Activated CD8-positive, alpha-beta memory T cell treated with anti-CD3 and anti-CD28 coated beads, Interleukin-2, amount 50 U/mL, for 1 hour (primary cell): Measurements from ENCODE around the gene ABHD8.
A peak's percentile ranks its signal among the peaks of the same experiment; 100 is the strongest.

Source experiments
- DNase-seq: peaks from one replicate; pipeline ENCODE4 v3.0.0-alpha.2; 2020; ENCODE audit errors: extremely low read depth

The ABHD8 gene

DNA sequence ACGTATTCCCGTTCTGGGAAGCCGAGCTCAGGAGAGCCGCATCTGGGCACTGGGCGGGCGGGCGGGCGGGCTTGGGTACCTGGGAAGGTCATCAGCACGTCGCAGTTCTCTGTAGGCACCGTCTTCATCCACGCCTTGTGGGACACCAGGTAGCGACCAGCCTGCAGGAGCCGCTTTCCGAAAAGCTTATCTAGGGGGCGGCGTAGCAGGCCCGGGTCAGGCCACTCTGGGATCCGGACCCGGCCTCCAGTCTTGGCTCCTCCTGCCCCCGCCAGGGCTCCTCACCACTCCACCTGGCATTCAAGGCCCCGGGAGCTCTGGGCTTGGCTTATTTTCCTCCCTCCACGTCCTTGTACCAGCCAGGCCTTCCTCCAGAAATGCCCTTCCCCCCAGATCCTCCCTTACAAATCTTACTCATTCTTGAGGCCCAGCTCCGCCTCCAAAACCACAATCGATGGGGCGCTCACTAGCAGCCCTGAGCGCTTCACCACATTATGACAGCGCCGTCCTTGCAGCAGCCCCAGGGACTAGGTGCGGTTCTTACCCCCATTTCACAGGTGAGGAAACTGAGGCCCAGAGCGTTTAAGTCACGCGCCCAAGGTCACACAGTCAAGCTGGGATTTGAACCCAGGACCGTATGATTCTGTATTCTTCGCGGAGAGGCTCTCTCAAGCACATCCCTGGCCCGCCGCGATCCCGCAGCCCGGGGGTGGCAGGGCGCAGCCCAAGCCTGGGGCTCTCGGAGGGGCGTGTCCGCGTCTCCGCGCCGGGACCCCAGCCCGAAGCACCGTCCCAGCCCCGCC lies 30.6 kb upstream of the ABHD8 start:
- peak; percentile 47 for DNase-seq

DNA sequence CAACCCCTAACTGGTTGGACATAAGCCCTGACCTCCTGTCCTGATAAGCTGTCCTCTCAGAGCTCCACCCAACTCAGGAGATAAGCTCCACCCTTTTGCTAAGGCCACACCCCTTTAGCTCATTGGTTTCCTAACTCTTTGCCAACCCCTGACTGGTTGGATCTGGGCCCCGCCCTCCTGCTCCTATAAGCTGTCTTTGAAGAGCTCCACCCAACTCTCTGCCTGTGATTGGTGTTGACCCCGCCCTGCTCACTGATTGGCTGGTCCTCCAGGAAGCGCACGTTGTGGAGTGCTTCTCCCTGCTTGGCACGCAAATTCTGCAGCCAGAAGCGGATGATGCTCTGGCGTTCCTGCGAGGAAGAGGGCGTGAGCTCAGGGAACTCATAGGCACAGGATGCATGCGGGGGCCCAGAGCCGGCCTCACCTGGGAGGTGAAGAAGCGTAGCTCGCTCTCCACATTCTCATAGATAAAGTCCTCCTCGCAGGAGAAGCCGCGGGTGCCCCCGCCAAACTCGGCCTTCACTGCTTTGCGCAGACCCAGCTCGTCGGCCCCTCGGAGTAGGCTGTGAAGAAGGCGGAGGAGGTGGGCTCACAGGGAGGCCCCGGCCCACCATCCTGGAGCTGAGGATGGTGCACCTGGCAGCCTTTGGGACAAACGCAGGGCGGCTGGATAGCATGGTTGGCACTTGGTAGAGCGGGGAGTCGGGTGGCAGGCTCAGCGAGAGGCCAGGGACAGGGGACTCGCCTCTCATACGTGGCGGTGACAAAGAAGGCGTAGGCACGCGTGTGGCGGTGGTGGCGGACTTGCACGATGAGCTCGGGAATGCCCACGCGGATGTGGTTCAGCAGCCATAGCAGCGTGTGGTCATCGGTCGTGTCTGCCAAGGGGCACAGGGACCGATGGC lies 29.7 kb upstream of the ABHD8 start:
- DNase-seq, result no peak

DNA sequence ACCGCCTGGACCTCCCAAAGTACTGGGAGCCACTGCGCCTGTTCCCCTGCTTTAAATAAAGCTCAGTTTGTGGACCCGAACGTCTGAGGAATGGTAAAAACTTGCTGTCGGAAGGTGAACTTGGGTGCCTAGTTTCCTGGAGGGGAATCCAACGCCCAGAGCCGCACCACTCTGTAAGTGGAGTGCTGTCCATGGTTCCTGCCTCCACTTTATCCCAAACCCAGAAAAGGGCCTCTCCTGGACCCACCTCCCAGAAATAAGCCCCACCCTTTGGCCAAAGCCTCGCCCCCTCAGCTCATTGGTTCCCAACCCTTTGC lies 29.1 kb upstream of the ABHD8 start:
- DNase-seq, result no peak

DNA sequence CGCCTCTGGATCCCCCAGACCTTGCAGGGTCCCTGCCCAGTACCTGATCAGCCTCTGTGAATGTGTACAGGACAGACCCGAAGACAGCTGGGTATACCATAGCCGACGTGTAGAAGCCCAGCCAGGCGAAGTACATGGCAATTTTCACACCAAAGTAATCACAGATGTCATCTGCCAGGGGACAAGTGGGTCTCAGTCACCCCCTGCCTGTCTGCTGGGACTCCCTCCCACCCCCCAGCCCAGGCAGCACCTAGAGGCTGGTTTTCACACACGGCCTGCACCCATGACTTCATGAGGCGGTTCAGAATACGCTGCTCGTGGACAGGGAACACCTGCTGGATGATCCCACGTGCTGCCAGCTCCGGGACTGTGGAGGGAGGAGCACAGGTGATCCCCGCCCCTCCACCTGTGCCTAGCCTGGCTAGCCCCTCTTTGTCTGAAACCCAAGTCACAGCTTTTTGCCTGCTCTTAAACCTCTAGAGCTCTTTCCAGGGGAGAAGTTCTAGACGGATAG lies 27.9 kb upstream of the ABHD8 start:
- no peak for DNase-seq

DNA sequence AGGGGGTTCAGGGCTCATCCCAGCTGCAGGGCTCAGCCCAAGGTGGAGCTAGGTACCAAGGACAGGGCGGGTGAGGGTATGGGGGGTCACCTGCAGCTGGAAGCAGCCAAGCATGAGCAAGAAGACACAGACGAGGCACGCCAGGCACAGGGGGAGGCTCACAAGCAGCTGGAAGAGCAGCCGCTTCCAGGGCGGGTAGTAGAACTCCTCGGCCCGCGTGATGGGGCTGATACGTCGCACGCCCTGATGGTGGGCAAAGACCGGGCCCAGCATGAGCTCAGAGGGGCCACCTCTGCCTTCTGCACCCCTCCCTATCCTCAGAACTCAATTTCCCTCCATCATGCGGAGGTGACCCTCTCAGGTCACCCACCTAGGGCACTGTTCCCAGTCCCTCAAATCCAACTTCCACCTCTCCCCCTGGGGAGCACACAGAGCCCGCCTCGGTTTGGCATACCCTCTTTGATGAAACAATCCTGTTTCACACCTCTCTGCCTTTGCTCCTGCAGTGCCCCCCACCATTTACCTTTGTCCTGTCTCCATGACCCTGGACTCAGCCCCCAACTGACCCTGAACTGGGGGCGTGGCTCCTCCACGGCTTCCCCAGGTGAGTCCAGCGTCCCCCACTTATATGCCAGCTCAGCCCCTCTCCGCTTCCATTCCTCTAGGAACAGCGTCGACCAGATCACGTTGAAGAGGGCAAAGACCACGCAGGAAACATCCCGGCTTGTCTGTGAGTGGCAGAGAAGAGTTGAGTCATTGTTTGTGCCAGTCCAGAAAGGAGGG lies 27.2 kb upstream of the ABHD8 start:
- DNase-seq, result no peak

DNA sequence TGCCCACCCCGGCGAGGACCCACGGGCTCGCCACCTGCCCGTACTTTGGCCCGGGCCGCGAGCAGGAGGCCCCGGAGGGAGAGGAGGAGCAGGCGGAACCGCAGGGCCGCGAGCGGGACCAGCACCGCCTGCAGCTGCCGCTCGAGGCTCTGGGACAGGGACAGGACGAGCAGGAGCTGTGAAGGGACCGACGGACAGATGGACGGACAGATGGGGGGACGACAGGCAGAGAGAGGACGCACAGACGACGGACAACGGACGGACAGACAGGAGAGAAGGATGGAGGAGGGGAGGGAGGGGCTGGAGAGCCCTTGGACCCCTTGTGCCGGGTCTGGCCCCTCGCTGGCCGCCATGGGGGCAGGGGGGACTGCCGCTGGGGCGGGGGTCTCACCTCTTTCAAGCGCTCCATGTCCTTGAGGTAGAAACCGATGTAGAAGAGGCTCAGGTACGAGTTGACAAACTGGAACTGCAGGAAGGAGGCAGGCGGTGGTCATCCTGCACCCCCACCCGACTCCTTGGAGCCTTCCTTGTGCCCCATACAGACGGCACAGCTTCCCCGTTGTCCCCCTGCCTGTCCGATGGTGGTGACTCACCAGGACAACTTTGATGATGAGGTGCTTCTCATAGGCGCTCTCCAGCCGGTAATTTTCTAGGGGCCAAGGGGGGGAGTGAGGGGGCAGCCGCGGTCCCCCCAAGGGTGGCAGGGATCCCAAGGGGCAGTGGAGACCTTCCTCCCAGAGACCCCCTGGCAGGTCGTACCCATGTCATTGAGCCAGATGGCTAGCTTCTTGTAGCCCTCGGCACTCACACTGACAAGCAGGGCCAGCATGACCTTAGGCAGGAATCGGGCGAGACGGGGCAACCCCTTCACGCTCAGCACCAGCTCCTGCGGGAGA lies 26.4 kb upstream of the ABHD8 start:
- no peak for DNase-seq

DNA sequence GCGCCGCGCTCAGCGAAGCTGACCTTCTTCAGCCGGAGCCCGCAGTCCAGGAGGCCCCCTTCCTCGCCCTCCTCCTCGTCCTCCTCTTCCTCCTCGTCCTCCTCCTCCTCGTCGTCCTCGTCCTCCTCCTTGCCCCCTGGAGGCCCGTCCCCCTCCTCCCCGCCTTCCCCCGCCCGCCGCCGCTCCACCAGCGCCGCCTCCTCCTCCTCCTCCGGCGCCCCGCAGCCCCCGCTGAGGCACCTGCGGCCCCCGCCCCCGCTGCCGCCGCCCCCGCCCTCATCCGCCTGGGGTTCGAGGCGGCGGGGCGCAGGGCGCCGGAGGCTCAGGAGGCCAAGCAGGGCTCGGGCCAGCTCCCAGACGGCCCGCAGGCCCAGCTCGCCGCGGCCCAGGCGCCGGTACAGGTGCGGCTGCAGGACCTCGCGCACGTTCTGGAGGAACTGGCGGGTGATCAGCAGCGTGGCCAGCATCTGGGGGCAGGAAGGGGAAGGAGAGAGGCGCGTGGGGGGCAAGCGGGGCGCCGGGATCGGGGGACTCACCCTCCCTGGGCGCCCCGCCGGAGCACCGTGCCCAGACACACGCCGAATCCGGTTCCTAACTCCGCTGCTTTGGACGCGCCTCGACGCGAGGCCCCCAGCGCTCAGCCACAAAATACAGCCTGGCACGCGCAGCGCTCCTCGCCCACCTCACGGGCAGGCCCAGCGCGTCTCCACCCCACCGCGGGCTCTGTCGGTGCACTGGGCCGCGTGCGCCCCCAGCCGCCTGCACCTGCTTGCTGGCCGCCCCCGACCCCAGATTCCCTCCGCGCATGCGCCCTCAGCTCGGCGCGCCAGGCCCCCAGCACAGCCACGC lies 25.5 kb upstream of the ABHD8 start:
- DNase-seq, result no peak

DNA sequence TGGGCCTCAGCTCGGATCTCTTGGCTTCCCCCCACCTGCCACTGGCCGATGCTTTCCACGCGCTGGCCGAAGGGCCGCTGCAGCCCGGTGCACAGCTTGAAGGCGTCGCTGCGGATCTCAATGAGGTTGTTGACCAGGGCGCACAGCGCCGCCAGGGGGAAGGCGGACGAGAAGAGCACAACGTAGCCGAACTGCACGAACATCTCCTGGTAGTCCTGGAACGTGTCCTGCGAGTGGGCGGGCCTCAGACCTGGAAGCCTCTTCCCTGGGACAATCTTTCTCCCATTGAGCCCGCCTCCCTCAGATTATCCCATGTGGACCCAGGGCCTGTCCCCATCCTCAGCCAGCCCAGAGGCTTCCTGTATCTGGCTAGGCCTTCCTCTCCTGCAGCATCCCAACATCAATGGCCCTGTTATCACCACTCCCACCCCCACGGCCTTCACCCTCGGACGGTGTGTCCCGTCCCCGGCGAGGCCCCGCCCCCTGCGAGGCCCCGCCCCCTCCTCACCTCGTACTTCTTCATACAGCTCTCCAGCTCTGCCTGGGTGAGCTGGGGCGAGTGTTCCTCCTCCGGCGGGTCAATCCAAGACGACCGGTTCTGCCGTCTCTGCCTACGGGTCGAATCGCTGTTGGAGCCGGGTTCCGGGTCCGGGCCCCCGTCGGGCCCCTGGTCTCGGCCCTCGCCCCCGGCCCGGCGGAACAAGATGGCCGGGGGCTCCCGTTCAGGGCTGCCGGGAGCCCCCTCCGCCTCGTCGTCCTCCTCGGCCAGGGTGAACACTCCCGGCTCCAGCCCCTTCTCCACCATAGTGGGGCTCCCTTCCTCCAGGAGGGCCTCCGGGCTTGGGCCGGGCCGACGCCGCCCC lies 24.7 kb upstream of the ABHD8 start:
- no peak for DNase-seq

DNA sequence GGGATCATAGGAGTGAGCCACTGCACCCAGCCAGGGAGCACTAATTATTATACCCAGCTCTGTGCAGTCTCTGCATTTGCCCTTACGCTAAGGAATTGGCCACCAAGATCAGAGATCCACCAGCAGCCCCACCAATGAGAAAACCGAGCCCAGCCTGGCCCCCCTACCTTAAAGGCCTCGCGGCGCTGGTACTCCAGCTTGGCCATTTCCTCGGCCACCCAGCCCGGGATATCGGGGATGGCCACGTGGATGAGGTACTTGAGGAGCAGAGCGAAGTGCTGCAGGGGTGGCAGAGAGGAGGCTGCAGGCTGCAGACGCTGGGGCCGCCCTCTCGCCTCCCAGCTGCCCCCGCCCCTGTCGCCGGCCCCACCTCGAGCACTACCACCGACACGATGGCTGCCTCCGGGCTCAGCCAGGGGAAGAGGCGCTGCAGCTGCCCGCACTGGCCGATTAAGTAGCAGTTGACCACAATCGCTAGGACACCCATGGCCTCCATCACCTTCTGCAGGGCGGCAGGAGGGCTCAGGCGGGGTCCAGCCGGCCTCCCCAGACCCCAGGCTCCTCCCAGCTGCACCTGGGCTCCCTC lies 23.9 kb upstream of the ABHD8 start:
- DNase-seq, result no peak

DNA sequence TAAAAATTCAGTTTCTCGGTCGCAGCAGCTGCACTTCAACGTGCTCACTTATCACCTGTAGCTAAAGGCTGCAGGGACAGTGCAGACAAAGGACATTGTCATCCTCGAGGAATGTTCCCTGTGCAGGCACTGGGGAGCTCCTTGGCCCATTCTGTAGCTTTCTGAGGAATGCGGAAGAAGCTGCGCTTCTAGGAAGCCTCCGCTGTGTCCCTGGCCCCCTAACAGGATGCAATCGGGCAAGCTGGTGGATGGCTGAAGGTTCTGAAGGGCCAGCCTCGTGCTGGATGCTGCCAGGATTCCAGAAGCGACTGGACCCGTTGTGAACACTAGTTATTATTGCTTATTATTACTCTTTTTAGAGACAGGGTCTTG lies 23.4 kb upstream of the ABHD8 start:
- DNase-seq, result no peak

DNA sequence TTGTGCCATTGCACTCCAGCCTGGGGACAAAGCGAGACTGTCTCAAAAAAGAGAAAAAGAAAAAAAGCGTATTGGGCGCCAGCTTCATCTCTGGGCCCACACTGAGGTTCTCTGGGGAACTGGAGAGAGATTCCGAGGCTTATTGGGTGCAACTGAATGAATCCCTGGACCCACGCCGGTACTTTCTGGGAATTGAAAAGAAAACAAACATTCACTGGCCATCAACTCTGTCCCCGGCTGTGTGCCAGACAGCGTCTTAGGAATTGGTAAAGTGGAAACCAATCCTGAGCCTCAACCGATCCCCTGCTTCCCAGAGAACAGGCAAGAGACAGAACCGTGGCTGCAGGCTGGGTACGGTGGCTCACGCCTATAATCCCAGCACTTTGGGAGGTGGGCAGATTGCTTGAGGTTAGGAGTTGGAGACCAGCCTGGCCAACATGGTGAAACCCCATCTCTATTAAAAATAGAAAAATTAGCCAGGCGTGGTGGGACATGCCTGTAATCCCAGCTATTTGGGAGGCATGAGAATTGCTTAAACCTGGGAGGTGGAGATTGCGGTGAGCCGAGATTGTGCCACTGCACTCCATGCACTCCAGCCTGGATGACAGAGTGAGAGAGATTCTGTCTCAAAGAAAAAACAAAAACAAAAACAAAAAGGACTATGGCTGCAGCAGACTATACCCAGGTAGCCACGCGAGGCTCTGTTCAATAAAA lies 22.8 kb upstream of the ABHD8 start:
- DNase-seq, result no peak

DNA sequence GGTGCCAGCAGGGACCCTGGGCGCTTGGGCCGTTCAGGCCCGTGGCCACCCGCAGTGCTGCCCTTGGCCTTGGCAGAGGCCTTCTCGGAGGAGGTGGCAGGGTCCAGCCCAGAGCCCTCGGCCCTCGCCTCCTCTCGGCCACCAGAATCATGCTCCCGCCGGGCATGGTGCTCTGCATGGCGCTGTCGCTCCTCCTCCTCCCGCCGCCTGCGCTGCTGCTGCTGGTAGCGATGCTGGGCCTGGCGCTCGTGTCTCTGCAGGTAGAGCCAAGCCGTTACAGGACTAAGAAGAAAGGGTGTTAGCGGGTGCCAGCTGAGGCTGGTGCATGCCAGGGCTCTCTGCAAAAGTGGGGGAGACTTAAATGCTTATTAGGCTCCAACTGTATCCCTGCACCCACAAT lies 21.9 kb upstream of the ABHD8 start:
- DNase-seq, result no peak

DNA sequence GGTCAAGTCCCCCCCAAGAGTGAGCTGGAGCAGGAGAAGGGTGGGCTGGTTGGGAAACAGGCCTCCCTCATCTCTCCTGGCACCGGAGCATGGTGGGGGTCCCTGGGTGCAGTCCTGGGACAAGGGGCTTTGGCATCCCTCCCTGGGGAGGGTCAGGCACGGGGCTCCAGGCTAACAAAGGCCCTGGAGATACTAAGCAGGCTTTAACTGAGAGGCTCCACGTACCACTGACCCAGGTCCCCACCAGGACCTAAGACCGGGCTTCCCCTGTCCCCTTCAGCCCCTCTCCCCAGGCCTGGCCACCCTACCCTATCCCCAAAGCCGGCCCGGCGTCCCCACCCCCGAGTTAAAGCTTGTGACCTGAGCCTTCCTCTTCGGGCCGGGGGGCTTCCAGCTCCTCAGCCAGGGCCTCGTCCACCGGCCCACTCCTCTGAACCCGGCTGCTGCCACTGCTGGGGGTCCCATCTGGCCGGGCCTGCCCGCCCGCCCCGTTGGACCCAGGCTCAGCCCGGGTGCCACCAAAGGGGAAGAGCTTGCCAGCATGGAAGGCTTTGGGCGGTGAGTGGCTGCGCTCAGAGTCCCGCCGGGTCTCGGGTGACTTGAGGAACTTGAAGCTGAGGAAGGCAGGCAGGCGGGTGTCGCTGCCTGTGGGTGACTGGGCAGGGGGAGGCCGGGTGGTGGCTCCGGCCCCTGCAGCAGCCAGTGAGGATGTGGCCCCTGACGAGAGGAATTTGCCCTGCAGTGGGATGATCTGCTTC lies 21.3 kb upstream of the ABHD8 start:
- DNase-seq, result no peak

DNA sequence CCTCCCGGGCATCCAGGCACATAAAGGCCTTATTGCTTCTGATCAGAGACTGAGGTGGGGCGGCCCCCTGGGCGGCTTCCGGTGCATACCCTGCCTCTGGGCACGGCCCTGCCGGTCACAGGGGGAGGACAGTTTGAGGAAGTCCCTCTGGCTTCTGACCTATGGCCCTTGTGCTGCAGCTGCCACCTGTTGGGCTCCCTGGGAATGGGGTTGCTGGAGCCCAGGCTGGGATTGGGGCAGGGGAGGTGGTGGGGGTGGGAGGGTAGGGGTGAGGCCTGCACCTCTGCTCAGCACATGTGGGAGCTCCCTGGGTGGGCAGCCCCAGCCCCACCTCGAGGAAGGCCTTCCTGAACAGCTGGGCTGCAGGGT lies 20.7 kb upstream of the ABHD8 start:
- no peak for DNase-seq

DNA sequence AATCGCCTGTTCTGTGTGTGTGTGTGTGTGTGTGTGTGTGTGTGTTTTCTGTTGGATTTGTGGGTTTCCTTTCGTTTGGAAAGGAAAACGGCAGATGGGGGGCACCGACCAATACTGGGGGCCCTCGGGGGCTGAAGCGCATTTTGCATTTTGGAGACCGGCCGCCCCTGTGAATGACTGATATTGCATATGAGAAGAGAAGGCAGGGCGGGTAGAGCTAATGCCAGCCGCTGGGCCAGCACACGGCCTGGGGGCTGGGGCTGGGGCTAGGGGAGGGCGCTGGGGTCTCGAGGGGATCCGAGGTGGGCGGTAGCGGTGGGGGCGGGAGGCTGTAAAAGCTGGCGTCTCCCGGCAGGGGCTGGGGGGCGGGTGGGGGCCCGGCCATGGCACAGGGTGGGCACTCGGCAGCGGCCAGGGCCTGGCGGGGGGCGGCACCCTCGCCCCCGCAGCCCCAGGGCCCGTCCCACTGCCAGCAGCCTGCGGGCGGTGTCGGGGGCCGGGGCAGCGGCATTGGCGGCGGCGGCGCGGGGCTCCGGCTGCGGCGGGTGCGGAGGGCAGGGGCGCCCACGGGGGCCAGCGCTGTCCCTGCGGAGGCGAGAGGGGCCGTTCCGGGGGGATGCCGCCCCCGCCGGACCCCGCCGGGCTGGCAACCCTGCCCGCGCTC lies 20.2 kb upstream of the ABHD8 start:
- no peak for DNase-seq

DNA sequence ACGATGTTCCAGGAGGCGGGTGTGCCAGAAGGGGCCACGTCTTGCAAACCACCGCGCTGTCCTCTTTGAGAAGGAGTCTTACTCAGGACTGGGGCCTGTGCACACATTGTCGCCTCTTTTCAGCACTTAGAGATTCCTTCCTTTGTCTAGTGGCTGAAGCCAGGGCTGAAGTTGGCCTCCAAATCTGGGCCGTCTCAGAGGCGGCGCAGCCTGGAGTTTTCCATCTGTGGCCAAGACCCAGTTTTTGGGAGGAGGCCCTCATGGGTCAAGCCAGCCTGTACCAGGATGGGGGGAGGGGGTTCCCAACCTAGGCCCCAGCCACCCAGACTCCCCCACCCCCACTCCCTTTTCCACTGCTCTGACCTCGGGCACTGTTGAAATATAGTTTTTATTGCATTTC lies 19.6 kb upstream of the ABHD8 start:
- no peak for DNase-seq
